Ovary (tissue), 3 donors: ENCODE measurements around the gene SLC35F4.

ENCODE experiments used
- POLR2A ChIP-seq: fragments of 450-650 bp; IDR thresholded peaks from one replicate; pipeline ENCODE4 v1.6.1; 2017; ENCODE audit warnings: antibody characterized with exemption, mild to moderate bottlenecking, moderate library complexity
- TF ChIP-seq, protein P1 (sequence below), 3 donors: fragments of 450-650 bp in 2 of 3; fragments of 200-600 bp in 1 of 3; IDR thresholded peaks; one replicate each; pipeline versions ENCODE4 v1.5.1 to v1.8.0; 2016 to 2022; ENCODE audit warnings: antibody characterized with exemption in 3 of 3, mild to moderate bottlenecking in 1 of 3
- donor health status: DM: no; HTN: no; CAD: no.

- TF ChIP-seq, protein P1, sequence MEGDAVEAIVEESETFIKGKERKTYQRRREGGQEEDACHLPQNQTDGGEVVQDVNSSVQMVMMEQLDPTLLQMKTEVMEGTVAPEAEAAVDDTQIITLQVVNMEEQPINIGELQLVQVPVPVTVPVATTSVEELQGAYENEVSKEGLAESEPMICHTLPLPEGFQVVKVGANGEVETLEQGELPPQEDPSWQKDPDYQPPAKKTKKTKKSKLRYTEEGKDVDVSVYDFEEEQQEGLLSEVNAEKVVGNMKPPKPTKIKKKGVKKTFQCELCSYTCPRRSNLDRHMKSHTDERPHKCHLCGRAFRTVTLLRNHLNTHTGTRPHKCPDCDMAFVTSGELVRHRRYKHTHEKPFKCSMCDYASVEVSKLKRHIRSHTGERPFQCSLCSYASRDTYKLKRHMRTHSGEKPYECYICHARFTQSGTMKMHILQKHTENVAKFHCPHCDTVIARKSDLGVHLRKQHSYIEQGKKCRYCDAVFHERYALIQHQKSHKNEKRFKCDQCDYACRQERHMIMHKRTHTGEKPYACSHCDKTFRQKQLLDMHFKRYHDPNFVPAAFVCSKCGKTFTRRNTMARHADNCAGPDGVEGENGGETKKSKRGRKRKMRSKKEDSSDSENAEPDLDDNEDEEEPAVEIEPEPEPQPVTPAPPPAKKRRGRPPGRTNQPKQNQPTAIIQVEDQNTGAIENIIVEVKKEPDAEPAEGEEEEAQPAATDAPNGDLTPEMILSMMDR (IDR thresholded peaks at IDR 0.05) = no peak
- TF ChIP-seq POLR2A = no peak
These were observed 346.8 kb downstream of the SLC35F4 start for GRCh38 chr14:57519043-57519442.
